HTR-8/SVneo (cell line): ENCODE measurements around the gene CRHR2.

Experiments
- DNase-seq: peaks from one replicate; pipeline ENCODE4 v3.0.0; 2011; ENCODE audit warnings: low spot score, mixed read lengths; ENCODE audit not compliant: insufficient read length
- FAIRE-seq: peaks from 2 replicates; lab custom pipeline; 2011; peaks lifted over from hg19 to GRCh38; lab: Jason Lieb, UNC

CRHR2 gene

GRCh38 chr7:30634634-30635201, 47.5 kb downstream of the CRHR2 start:
- no peak for DNase-seq
- FAIRE-seq = no peak

- DNase-seq (no peak), FAIRE-seq (no peak)
Measured at GRCh38 chr7:30634193-30634626, 48.0 kb downstream of the CRHR2 start.

GRCh38 chr7:30633223-30633622, 49.0 kb downstream of the CRHR2 start:
- DNase-seq (no peak), FAIRE-seq (no peak)

GRCh38 chr7:30630986-30631385, 51.3 kb downstream of the CRHR2 start:
- FAIRE-seq (no peak), DNase-seq (no peak)

GRCh38 chr7:30627026-30627425, 55.2 kb downstream of the CRHR2 start:
- no peak for DNase-seq
- FAIRE-seq = no peak

GRCh38 chr7:30625283-30625682, 57.0 kb downstream of the CRHR2 start:
- DNase-seq (no peak), FAIRE-seq (no peak)

- DNase-seq (no peak), FAIRE-seq (no peak)
Measured at GRCh38 chr7:30618961-30619360, 63.3 kb downstream of the CRHR2 start.

GRCh38 chr7:30618080-30618676, 64.1 kb downstream of the CRHR2 start:
- no peak for FAIRE-seq
- no peak for DNase-seq

GRCh38 chr7:30617359-30617758, 64.9 kb downstream of the CRHR2 start:
- DNase-seq = no peak

GRCh38 chr7:30616318-30616717, 65.9 kb downstream of the CRHR2 start:
- FAIRE-seq = no peak
- no peak for DNase-seq

More at GRCh38 chr7:30617359-30617758, 64.9 kb downstream of the CRHR2 start:
- FAIRE-seq = no peak

- DNase-seq (no peak), FAIRE-seq (no peak)
Measured at GRCh38 chr7:30613366-30614325, 68.6 kb downstream of the CRHR2 start.

GRCh38 chr7:30612658-30613265, 69.5 kb downstream of the CRHR2 start:
- no peak for FAIRE-seq
- DNase-seq = no peak

GRCh38 chr7:30605832-30606231, 76.4 kb downstream of the CRHR2 start:
- FAIRE-seq (no peak), DNase-seq (no peak)

- no peak for FAIRE-seq
- DNase-seq = no peak
Measured at GRCh38 chr7:30604901-30605300, 77.4 kb downstream of the CRHR2 start.
